HG03196 (cell line): ENCODE results near the gene GABRB1.

Experiments
- ATAC-seq: cut with Tn5 transposase; IDR thresholded peaks from one replicate; pipeline ENCODE4 v1.9.1; 2021; ENCODE audit not compliant: unreplicated experiment

The GABRB1 gene

GRCh38 chr4:47045261-47045660 lies 13.9 kb downstream of the GABRB1 start:
- ATAC-seq = no peak

GRCh38 chr4:47049347-47049746 lies 18.0 kb downstream of the GABRB1 start:
- no peak for ATAC-seq

GRCh38 chr4:47050761-47051725 lies 19.7 kb downstream of the GABRB1 start:
- no peak for ATAC-seq

- no peak for ATAC-seq
Observed at GRCh38 chr4:47053485-47053884, 22.1 kb downstream of the GABRB1 start.

GRCh38 chr4:47054130-47054529 lies 22.8 kb downstream of the GABRB1 start:
- no peak for ATAC-seq

GRCh38 chr4:47057991-47058390 lies 26.6 kb downstream of the GABRB1 start:
- no peak for ATAC-seq

- no peak for ATAC-seq
Observed at GRCh38 chr4:47060561-47060960, 29.2 kb downstream of the GABRB1 start.

GRCh38 chr4:47061435-47061834 lies 30.1 kb downstream of the GABRB1 start:
- ATAC-seq = no peak

GRCh38 chr4:47065051-47065481 lies 33.7 kb downstream of the GABRB1 start:
- ATAC-seq = no peak

GRCh38 chr4:47068986-47069385 lies 37.6 kb downstream of the GABRB1 start:
- ATAC-seq = no peak

- no peak for ATAC-seq
Observed at GRCh38 chr4:47071901-47072341, 40.6 kb downstream of the GABRB1 start.

- ATAC-seq = no peak
Observed at GRCh38 chr4:47073647-47074046, 42.3 kb downstream of the GABRB1 start.

- ATAC-seq = no peak
Observed at GRCh38 chr4:47074816-47075215, 43.4 kb downstream of the GABRB1 start.

- ATAC-seq = no peak
Observed at GRCh38 chr4:47075262-47075661, 43.9 kb downstream of the GABRB1 start.

GRCh38 chr4:47075919-47076318 lies 44.6 kb downstream of the GABRB1 start:
- no peak for ATAC-seq

GRCh38 chr4:47084111-47084510 lies 52.7 kb downstream of the GABRB1 start:
- no peak for ATAC-seq

- ATAC-seq = no peak
Observed at GRCh38 chr4:47084795-47085194, 53.4 kb downstream of the GABRB1 start.

GRCh38 chr4:47088298-47088697 lies 56.9 kb downstream of the GABRB1 start:
- ATAC-seq = no peak

GRCh38 chr4:47095884-47096283 lies 64.5 kb downstream of the GABRB1 start:
- ATAC-seq = no peak

- ATAC-seq = no peak
Observed at GRCh38 chr4:47101453-47101852, 70.1 kb downstream of the GABRB1 start.

GRCh38 chr4:47104986-47105385 lies 73.6 kb downstream of the GABRB1 start:
- no peak for ATAC-seq

- no peak for ATAC-seq
Observed at GRCh38 chr4:47106561-47106960, 75.2 kb downstream of the GABRB1 start.

- ATAC-seq = no peak
Observed at GRCh38 chr4:47109379-47109778, 78.0 kb downstream of the GABRB1 start.
